GM21423 (cell line): ENCODE results near the gene CACNG1.
"Not testable (repeated sequence)": the region's sequence is repeated elsewhere in the genome, so short reads cannot be mapped to it uniquely, and the experiment has no call there.

ENCODE experiments used
- ATAC-seq: cut with Tn5 transposase; IDR thresholded peaks from one replicate; pipeline ENCODE4 v1.9.1; 2021; ENCODE audit warnings: mild to moderate bottlenecking, moderate library complexity; ENCODE audit not compliant: unreplicated experiment

CACNG1 gene

GRCh38 chr17:67025216-67025792 is 19.1 kb upstream of the CACNG1 start:
- no peak for ATAC-seq

GRCh38 chr17:67026341-67026740 is 18.0 kb upstream of the CACNG1 start:
- ATAC-seq, result no peak

GRCh38 chr17:67027031-67027628 is 17.2 kb upstream of the CACNG1 start:
- no peak for ATAC-seq

- no peak for ATAC-seq
Measured at GRCh38 chr17:67030641-67031040, 13.7 kb upstream of the CACNG1 start.

- no peak for ATAC-seq
Measured at GRCh38 chr17:67032382-67032781, 12.0 kb upstream of the CACNG1 start.

- no peak for ATAC-seq
Measured at GRCh38 chr17:67032985-67033384, 11.4 kb upstream of the CACNG1 start.

DNA sequence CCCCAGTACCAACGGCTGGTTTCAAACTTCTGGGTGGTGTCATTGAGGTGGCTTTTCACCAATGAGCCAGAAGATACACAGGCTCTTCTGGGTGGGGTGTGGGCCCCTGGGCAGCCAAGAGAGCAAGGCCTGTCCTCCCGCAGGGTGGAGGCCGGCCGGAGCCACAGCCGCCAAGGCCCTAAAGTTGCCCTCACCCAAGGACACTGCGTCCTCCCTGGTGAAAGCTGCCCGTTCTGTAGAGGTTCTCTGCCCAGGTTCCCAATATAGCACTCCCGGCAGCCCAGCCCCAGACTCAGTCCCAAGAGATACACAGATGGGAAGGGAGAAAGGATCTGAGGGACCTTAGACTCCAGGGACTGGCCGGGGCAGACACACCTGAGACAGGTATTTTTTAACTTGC is 10.7 kb upstream of the CACNG1 start:
- ATAC-seq, result no peak

- peak; percentile 70 for ATAC-seq
Measured at GRCh38 chr17:67035131-67036083, 8.9 kb upstream of the CACNG1 start.

GRCh38 chr17:67038861-67039365 is 5.4 kb upstream of the CACNG1 start:
- ATAC-seq, result no peak

DNA sequence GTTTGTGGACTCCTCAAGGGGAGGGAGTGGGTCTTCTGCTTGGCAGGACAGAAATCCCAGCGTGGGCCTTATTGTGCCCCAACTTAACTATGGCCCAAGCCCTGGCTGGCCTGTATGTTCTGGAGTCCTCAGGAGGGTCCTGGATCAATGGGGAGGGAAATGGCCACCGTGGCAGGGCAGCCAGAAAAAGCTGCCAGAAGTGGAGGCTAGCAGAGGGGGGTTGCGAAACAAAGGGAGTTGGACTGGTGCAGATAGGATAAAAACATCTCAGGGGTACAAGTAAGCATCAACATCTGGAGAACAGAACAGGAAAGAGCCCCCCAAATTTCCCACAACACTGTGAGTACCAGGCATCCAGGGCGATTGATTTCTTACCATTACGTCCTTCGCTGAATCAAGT is 3.7 kb upstream of the CACNG1 start:
- no peak for ATAC-seq

- ATAC-seq, result not testable (repeated sequence)
Measured at GRCh38 chr17:67041119-67041518, 3.2 kb upstream of the CACNG1 start.

- no peak for ATAC-seq
Measured at GRCh38 chr17:67041531-67041930, 2.8 kb upstream of the CACNG1 start.

- ATAC-seq, result no peak
Measured at GRCh38 chr17:67041941-67042899, 2.1 kb upstream of the CACNG1 start.

- no peak for ATAC-seq
Measured at GRCh38 chr17:67043283-67043682, 1.1 kb upstream of the CACNG1 start.

DNA sequence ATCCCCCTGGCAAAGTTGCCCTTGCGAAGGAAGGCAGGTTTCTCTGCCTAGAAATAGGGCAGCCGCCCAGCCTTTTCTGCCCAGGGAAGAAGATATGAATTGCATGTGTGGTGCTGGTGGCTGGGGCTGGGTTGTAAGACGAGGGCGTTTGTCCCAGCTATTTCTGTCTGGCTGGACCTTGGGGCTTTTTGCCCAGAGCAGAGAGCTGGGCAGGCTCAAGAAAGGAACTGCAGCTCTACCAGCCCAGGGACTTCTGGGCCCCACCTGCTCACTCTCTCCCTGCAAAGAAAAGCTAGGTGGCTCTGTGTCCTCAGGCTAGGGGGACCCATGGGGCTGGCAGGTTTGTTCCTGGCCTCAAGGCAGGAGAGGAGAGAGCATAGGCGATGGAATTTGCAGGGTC is 586 bp downstream of the CACNG1 start:
- no peak for ATAC-seq

DNA sequence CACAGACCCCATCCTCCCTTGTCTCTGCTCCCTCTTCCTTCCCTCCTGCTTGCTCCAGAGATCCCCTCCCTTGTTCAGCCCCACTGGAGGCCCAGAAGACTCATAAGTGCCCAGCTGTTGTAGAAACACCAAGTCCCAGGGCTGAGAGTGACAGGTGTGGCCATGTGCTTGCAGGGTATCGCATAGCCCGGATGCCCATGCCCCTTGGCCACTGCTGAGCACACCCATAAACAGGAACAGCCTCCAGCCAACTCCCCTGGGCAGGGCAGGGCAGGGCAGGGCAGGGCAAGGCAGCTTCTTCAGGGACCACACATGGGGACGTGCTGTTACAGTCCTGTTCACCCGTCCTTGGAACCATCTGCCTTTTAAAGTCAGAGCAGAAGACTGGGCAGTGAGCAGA is 2.0 kb downstream of the CACNG1 start:
- ATAC-seq, result no peak

GRCh38 chr17:67047382-67047781 is 3.0 kb downstream of the CACNG1 start:
- no peak for ATAC-seq

DNA sequence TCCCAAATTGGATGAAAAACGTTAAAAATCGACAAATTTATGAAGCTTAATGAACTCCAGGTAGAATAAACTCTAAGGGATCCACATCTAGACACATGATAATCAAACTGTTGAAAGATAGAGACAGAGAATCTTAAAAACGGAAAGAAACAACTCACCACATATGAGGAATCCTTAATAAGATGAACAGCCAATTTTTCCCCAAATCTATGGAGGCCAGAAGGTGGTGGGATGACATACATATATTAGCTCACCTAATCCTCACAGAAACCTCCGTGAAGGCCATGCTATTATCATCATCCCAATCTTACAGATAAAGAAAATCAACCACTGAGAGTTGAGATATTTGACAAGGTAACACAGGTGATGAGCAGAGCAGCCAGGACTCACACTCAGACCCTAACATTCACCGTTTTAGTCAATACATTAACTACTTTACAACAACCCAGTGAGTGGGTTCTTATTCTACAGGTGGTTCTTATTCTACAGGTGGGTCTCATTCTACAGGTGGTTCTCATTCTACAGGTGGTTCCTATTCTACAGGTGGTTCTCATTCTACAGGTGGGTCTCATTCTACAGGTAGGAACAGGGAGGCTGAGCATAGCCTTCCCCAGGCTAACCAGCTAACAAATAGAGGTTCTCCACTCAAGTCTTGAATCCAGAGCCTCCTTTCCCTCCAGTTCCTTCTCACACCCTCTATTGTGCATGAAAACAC is 4.8 kb downstream of the CACNG1 start:
- ATAC-seq, result no peak

DNA sequence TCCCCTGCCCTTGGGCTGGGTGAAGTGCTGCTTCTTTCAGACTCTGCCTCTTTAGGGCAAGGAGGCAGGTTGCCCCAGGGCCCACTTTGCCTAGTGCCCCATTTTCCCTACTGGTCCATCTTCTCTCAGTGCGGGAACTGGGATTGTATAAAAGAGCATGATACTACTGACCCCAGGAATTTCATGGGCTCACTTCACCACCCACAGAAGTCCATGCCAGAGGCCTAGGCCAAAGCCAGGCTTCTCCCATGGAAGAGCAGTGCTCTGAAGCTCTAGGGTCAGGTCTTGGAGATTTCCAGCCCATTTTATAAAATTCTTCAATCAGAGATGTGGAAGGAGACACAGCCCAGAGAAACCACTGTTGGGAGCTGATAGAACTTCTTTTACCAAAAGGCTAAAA is 5.7 kb downstream of the CACNG1 start:
- ATAC-seq, result no peak
